ENCODE results near the gene DHRSX. TPM values are rescaled to one million over a fixed set of nuclear protein-coding genes. Genes with fewer than 3 reads are reported as not detected.

Gene DHRSX
- total and polyA plus RNA-seq, 2 donors from 2014 or later = 26.4 to 30.0 TPM

DNA sequence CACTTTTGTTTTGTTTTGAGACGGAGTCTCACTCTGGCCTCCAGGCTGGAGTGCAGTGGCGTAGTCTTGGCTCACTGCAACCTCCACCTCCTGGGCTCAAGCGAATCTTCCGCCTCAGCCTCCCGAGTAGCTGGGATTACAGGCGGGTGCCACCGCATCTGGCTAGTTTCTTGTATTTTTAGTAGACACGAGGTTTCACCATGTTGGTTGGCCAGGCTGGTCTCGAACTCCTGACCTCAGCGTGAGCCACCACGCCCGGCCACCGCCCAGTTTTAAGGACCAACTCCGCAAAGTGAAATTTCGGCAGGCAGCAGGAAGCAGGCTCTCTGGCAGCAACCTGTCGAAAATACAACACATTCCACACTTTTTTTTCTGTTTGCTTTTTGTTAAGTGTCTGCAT, 13.4 kb downstream of the DHRSX start:
- H3K36me3 ChIP-seq (ENCODE audit: control insufficient read depth in 2 of 3, insufficient read depth in 3 of 3, low read length in 3 of 3) = peaks cover 2 to 25% (median 16%) of the 10 kb centered on the region in 3 donors
- H3K4me3 ChIP-seq (ENCODE audit: low read length in 3 of 3) = no peak overlapping the region
- no peak for DNase-seq
- no peak overlapping the region for H3K27ac ChIP-seq (ENCODE audit: low read depth in 2 of 2, low read length in 2 of 2)
- no peak overlapping the region for H3K9ac ChIP-seq (ENCODE audit: low read length in 3 of 3)
- peaks cover 0 to 4% (median 0%) of the 10 kb centered on the region in 3 donors for H3K4me1 ChIP-seq (ENCODE audit: control insufficient read depth in 2 of 3, insufficient read depth in 2 of 3, low read depth in 1 of 3, low read length in 3 of 3)
- H3K27me3 ChIP-seq (ENCODE audit: control insufficient read depth, insufficient read depth, low read length) = no peaks in the 10 kb centered on the region
- TF ChIP-seq, protein P1, sequence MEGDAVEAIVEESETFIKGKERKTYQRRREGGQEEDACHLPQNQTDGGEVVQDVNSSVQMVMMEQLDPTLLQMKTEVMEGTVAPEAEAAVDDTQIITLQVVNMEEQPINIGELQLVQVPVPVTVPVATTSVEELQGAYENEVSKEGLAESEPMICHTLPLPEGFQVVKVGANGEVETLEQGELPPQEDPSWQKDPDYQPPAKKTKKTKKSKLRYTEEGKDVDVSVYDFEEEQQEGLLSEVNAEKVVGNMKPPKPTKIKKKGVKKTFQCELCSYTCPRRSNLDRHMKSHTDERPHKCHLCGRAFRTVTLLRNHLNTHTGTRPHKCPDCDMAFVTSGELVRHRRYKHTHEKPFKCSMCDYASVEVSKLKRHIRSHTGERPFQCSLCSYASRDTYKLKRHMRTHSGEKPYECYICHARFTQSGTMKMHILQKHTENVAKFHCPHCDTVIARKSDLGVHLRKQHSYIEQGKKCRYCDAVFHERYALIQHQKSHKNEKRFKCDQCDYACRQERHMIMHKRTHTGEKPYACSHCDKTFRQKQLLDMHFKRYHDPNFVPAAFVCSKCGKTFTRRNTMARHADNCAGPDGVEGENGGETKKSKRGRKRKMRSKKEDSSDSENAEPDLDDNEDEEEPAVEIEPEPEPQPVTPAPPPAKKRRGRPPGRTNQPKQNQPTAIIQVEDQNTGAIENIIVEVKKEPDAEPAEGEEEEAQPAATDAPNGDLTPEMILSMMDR (IDR thresholded peaks at IDR 0.05; ENCODE audit: borderline replicate concordance, extremely low read depth, insufficient read depth) = no peak
- no peaks in the 10 kb centered on the region for H3K9me3 ChIP-seq (ENCODE audit: control insufficient read depth in 2 of 3, insufficient read depth in 1 of 3, low read length in 3 of 3)
- intact Hi-C loops (cut with DNase I) = no loop called here
- FAIRE-seq = no peak

- no peak overlapping the region for H3K4me3 ChIP-seq (ENCODE audit: low read length in 3 of 3)
- no peaks in the 10 kb centered on the region for H3K27me3 ChIP-seq (ENCODE audit: control insufficient read depth, insufficient read depth, low read length)
- no peak overlapping the region for H3K9ac ChIP-seq (ENCODE audit: low read length in 3 of 3)
- FAIRE-seq (no peak), DNase-seq (no peak)
- intact Hi-C loops (cut with DNase I) = no loop called here
- TF ChIP-seq, protein P1 (IDR thresholded peaks at IDR 0.05; ENCODE audit: borderline replicate concordance, extremely low read depth, insufficient read depth) = no peak
- peaks cover 0 to 4% (median 0%) of the 10 kb centered on the region in 3 donors for H3K4me1 ChIP-seq (ENCODE audit: control insufficient read depth in 2 of 3, insufficient read depth in 2 of 3, low read depth in 1 of 3, low read length in 3 of 3)
- peaks cover 2 to 19% (median 16%) of the 10 kb centered on the region in 3 donors for H3K36me3 ChIP-seq (ENCODE audit: control insufficient read depth in 2 of 3, insufficient read depth in 3 of 3, low read length in 3 of 3)
- H3K9me3 ChIP-seq (ENCODE audit: control insufficient read depth in 2 of 3, insufficient read depth in 1 of 3, low read length in 3 of 3) = no peaks in the 10 kb centered on the region
- H3K27ac ChIP-seq (ENCODE audit: low read depth in 2 of 2, low read length in 2 of 2) = no peak overlapping the region
Observed at GRCh38 chrX:2486476-2487133, 14.2 kb downstream of the DHRSX start.

- TF ChIP-seq, protein P1 (IDR thresholded peaks at IDR 0.05; ENCODE audit: borderline replicate concordance, extremely low read depth, insufficient read depth) = no peak
- H3K9me3 ChIP-seq (ENCODE audit: control insufficient read depth in 2 of 3, insufficient read depth in 1 of 3, low read length in 3 of 3) = no peaks in the 10 kb centered on the region
- H3K4me3 ChIP-seq (ENCODE audit: low read length in 3 of 3) = no peak overlapping the region
- no peak for DNase-seq
- intact Hi-C loops (cut with DNase I) = no loop called here
- peak overlapping the region in 1 of 2 donors; percentile 59 for H3K27ac ChIP-seq (ENCODE audit: low read depth in 2 of 2, low read length in 2 of 2)
- H3K9ac ChIP-seq (ENCODE audit: low read length in 3 of 3) = no peak overlapping the region
- H3K4me1 ChIP-seq (ENCODE audit: control insufficient read depth in 2 of 3, insufficient read depth in 2 of 3, low read depth in 1 of 3, low read length in 3 of 3) = peaks cover 0 to 4% (median 0%) of the 10 kb centered on the region in 3 donors
- H3K27me3 ChIP-seq (ENCODE audit: control insufficient read depth, insufficient read depth, low read length) = no peaks in the 10 kb centered on the region
- H3K36me3 ChIP-seq (ENCODE audit: control insufficient read depth in 2 of 3, insufficient read depth in 3 of 3, low read length in 3 of 3) = peaks cover 2 to 19% (median 16%) of the 10 kb centered on the region in 3 donors
- no peak for FAIRE-seq
Observed at GRCh38 chrX:2485789-2486345, 14.9 kb downstream of the DHRSX start.
